HEK293 (cell line): Measurements from ENCODE around the gene TRIM7.

Experiments
- CTCF ChIA-PET: fragments of 350-600 bp; formaldehyde crosslinking; extraction: SDS; loops from one replicate; lab custom pipeline; 2021; ENCODE audit warnings: antibody characterized with exemption; lab: Yijun Ruan, JAX
- POLR2A ChIA-PET: fragments of 300-600 bp; formaldehyde crosslinking; extraction: SDS; loops from one replicate; lab custom pipeline; 2020; ENCODE audit warnings: antibody characterized with exemption, inconsistent platforms; lab: Yijun Ruan, JAX
- H3K27ac ChIP-seq: fragments of 200-500 bp; sonication (Bioruptor generic); 2 replicates; pipeline ENCODE4 v1.5.1; 2014; ENCODE audit warnings: low read depth, low read length, control low read depth, inconsistent platforms; ENCODE audit errors: extremely low read depth
- H3K36me3 ChIP-seq, 2 experiments: fragments of 200-500 bp in 1 of 2; sonication (Bioruptor generic) in 1 of 2; 1 replicate in 1 of 2; 2 replicates in 1 of 2; pipeline ENCODE4 v1.5.1; 2014 to 2017; ENCODE audit warnings: inconsistent platforms in 2 of 2, low read length in 2 of 2; ENCODE audit not compliant: control insufficient read depth in 2 of 2, insufficient read depth in 1 of 2
- H3K4me1 ChIP-seq: fragments of 200-500 bp; sonication (Bioruptor generic); 2 replicates; pipeline ENCODE4 v1.5.1; 2014; ENCODE audit warnings: mild to moderate bottlenecking, low read length, inconsistent platforms; ENCODE audit not compliant: control insufficient read depth, insufficient read depth
- H3K4me3 ChIP-seq: 2 replicates; pipeline ENCODE4 v1.5.1; 2011; ENCODE audit warnings: low read depth, mild to moderate bottlenecking, control low read depth, low read length, moderate library complexity
- H3K9me3 ChIP-seq: fragments of 200-500 bp; sonication (Bioruptor generic); 2 replicates; pipeline ENCODE4 v1.5.1; 2014; ENCODE audit warnings: low read depth, low read length, inconsistent platforms; ENCODE audit not compliant: control insufficient read depth, insufficient read depth
- FEZF1 ChIP-seq: fragments of 450-650 bp; formaldehyde crosslinking; IDR thresholded peaks from 2 replicates; pipeline ENCODE4 v1.5.1; 2016; ENCODE audit warnings: missing biosample characterization, missing genetic modification characterization
- SP2 ChIP-seq: fragments of 450-650 bp; formaldehyde crosslinking; IDR thresholded peaks from 2 replicates; pipeline ENCODE4 v1.5.1; 2016; ENCODE audit warnings: missing biosample characterization, missing genetic modification characterization
- WT1 ChIP-seq: fragments of 450-650 bp; formaldehyde crosslinking; IDR thresholded peaks from 2 replicates; pipeline ENCODE4 v1.5.1; 2016; ENCODE audit warnings: missing biosample characterization, missing genetic modification characterization
- ZBTB6 ChIP-seq: fragments of 450-650 bp; formaldehyde crosslinking; IDR thresholded peaks from 2 replicates; pipeline ENCODE4 v1.5.1; 2017; ENCODE audit warnings: missing biosample characterization, missing genetic modification characterization
- ZNF10 ChIP-seq: fragments of 450-650 bp; formaldehyde crosslinking; IDR thresholded peaks from 2 replicates; pipeline ENCODE4 v1.5.1; 2017; ENCODE audit warnings: missing biosample characterization, missing genetic modification characterization
- ZNF362 ChIP-seq: fragments of 450-650 bp; formaldehyde crosslinking; IDR thresholded peaks from 2 replicates; pipeline ENCODE4 v1.5.1; 2016; ENCODE audit warnings: missing biosample characterization, missing genetic modification characterization
- ZNF394 ChIP-seq: fragments of 450-650 bp; formaldehyde crosslinking; IDR thresholded peaks from 2 replicates; pipeline ENCODE4 v1.5.1; 2016; ENCODE audit warnings: missing biosample characterization, missing genetic modification characterization, mild to moderate bottlenecking, moderate library complexity, borderline replicate concordance
- ZNF521 ChIP-seq: fragments of 450-650 bp; formaldehyde crosslinking; IDR thresholded peaks from 2 replicates; pipeline ENCODE4 v1.5.1; 2017; ENCODE audit warnings: missing biosample characterization, mild to moderate bottlenecking, missing genetic modification characterization
- ZNF596 ChIP-seq: fragments of 450-650 bp; IDR thresholded peaks from 2 replicates; pipeline ENCODE4 v1.5.0; 2018; ENCODE audit warnings: missing biosample characterization, mild to moderate bottlenecking, missing genetic modification characterization, moderate library complexity
- ZNF600 ChIP-seq: fragments of 450-650 bp; formaldehyde crosslinking; IDR thresholded peaks from 2 replicates; pipeline ENCODE4 v1.5.1; 2016; ENCODE audit warnings: missing biosample characterization, missing genetic modification characterization
- ZNF777 ChIP-seq: fragments of 450-650 bp; formaldehyde crosslinking; IDR thresholded peaks from 2 replicates; pipeline ENCODE4 v1.5.1; 2017; ENCODE audit warnings: missing biosample characterization, missing genetic modification characterization, borderline replicate concordance
- ZNF830 ChIP-seq: fragments of 450-650 bp; IDR thresholded peaks from 2 replicates; pipeline ENCODE4 v1.5.0; 2018; ENCODE audit warnings: missing biosample characterization, missing genetic modification characterization, low read depth, mild to moderate bottlenecking, moderate library complexity
- ZNF837 ChIP-seq: fragments of 450-650 bp; formaldehyde crosslinking; IDR thresholded peaks from 2 replicates; pipeline ENCODE4 v1.5.1; 2016; ENCODE audit warnings: missing biosample characterization, missing genetic modification characterization
- ZNF843 ChIP-seq: fragments of 450-650 bp; formaldehyde crosslinking; IDR thresholded peaks from 2 replicates; pipeline ENCODE4 v1.5.1; 2016; ENCODE audit warnings: missing biosample characterization, missing genetic modification characterization
- TF ChIP-seq, protein P1 (sequence below): fragments of 450-650 bp; formaldehyde crosslinking; IDR thresholded peaks from 2 replicates; pipeline ENCODE4 v1.5.1; 2016; ENCODE audit warnings: missing biosample characterization, missing genetic modification characterization
- TF ChIP-seq, protein P2 (sequence below): fragments of 450-650 bp; formaldehyde crosslinking; conservative IDR thresholded peaks from 2 replicates; pipeline ENCODE4 v1.5.1; 2016; ENCODE audit warnings: low read depth, missing biosample characterization, missing genetic modification characterization

The TRIM7 gene

GRCh38 chr5:181186022-181186421, 19.0 kb downstream of the TRIM7 start:
- Histone ChIP-seq H3K9me3 (no peaks in the 10 kb centered on the region), H3K27ac (no peak overlapping the region), H3K4me3 (no peak overlapping the region), H3K4me1 (no peaks in the 10 kb centered on the region), H3K36me3 (no peaks in the 10 kb centered on the region)
- ChIA-PET CTCF (interaction anchor here (1.3 to 1.9 kb wide), 2 partner anchors 18 to 27 kb away, joined by 4 to 18 read pairs; no protein-coding TSS in a partner anchor), POLR2A (interaction anchor here (2.2 kb wide), 1 partner anchor 75 kb away, joined by 19 read pairs; the partner anchor contains the start of gene TRIM52)
- TF ChIP-seq ZNF10 (tag by site-specific recombination), result peak; percentile 98
- no peak for TF ChIP-seq ZNF830 (tag by site-specific recombination)

DNA sequence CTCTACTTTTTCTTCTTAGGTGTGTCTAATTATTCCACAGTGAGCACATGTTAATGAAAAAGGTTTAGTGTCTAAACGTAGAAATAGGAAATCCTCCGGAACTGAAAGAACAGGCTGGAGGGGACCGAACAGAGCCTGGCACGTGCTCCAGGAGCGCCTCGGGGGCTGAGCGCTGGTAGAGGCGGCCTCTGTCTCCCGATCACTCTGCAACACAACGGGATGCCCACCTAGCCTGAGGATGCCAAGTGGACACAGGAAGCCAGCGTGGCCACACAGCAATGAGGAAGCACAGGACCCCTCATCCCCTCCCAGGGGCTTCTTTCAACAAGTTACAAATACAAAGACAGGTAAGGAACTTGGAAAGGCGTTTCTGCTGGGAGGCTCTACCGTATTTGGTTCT, 19.4 kb downstream of the TRIM7 start:
- Histone ChIP-seq H3K4me3 (no peak overlapping the region), H3K36me3 (no peaks in the 10 kb centered on the region), H3K4me1 (no peaks in the 10 kb centered on the region), H3K27ac (no peak overlapping the region), H3K9me3 (no peaks in the 10 kb centered on the region)
- CTCF ChIA-PET, result interaction anchor here (0.7 to 2.3 kb wide), 4 partner anchors 12 to 35 kb away, joined by 3 to 23 read pairs (median 12); no protein-coding TSS in a partner anchor
- TF ChIP-seq ZNF596 (tag by site-specific recombination) (no peak), ZNF843 (no peak), ZNF830 (tag by site-specific recombination) (no peak), ZNF362 (tag by site-specific recombination) (no peak), ZNF837 (tag by site-specific recombination) (no peak), FEZF1 (tag by site-specific recombination) (no peak), SP2 (no peak), WT1 (tag by site-specific recombination) (no peak)
- POLR2A ChIA-PET, result interaction anchor here (1.4 to 2.2 kb wide), 2 partner anchors 58 to 75 kb away, joined by 4 to 19 read pairs; partner anchors contain the start of genes RACK1 and TRIM52

DNA sequence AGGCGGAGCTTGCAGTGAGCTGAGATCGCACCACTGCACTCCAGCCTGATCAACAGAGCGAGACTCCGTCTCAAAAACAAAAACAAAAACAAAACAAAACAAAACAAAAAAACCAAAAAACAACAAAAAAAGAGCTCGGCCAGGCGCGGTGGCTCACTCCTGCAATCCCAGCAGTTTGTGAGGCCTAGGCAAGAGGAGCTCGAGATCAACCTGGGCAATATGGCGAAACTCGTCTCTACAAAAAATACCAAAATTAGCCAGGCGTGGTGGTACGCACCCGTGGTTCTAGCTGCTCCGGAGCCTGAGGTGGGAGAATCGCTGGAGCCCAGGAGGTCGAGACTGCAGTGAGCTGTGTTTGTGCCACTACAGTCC, 20.2 kb downstream of the TRIM7 start:
- no peaks in the 10 kb centered on the region for H3K36me3 ChIP-seq
- H3K9me3 ChIP-seq, result no peaks in the 10 kb centered on the region
- POLR2A ChIA-PET, result interaction anchor here (0.6 to 2.2 kb wide), 9 partner anchors 11 to 324 kb away, joined by 3 to 19 read pairs (median 4); partner anchors contain the start of genes RACK1, TRIM41, TRIM52 and ZFP62
- H3K27ac ChIP-seq, result no peak overlapping the region; the same call in 1 of the 2 replicates
- H3K4me1 ChIP-seq, result no peaks in the 10 kb centered on the region
- CTCF ChIA-PET, result interaction anchor here (0.6 to 2.3 kb wide), 14 partner anchors 8 to 396 kb away, joined by 3 to 23 read pairs (median 4); no protein-coding TSS in a partner anchor
- TF ChIP-seq, protein P1, sequence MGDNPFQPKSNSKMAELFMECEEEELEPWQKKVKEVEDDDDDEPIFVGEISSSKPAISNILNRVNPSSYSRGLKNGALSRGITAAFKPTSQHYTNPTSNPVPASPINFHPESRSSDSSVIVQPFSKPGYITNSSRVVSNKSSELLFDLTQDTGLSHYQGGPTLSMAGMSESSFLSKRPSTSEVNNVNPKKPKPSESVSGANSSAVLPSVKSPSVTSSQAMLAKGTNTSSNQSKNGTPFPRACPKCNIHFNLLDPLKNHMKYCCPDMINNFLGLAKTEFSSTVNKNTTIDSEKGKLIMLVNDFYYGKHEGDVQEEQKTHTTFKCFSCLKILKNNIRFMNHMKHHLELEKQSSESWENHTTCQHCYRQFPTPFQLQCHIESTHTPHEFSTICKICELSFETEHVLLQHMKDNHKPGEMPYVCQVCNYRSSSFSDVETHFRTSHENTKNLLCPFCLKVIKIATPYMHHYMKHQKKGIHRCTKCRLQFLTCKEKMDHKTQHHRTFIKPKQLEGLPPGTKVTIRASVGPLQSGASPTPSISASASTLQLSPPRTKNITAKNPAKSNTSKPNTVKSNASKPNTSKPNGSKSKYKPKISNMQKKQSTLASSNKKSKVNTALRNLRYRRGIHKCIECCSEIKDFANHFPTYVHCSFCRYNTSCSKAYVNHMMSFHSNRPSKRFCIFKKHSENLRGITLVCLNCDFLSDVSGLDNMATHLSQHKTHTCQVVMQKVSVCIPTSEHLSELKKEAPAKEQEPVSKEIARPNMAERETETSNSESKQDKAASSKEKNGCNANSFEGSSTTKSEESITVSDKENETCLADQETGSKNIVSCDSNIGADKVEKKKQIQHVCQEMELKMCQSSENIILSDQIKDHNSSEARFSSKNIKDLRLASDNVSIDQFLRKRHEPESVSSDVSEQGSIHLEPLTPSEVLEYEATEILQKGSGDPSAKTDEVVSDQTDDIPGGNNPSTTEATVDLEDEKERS (tag by site-specific recombination), result no peak
- TF ChIP-seq ZNF521 (tag by site-specific recombination) (no peak), ZNF600 (tag by site-specific recombination) (peak; percentile 72), ZBTB6 (tag by site-specific recombination) (peak; percentile 71; the same call in 1 of the 2 replicates), ZNF777 (tag by site-specific recombination) (no peak), ZNF394 (tag by site-specific recombination) (no peak)
- TF ChIP-seq, protein P2, sequence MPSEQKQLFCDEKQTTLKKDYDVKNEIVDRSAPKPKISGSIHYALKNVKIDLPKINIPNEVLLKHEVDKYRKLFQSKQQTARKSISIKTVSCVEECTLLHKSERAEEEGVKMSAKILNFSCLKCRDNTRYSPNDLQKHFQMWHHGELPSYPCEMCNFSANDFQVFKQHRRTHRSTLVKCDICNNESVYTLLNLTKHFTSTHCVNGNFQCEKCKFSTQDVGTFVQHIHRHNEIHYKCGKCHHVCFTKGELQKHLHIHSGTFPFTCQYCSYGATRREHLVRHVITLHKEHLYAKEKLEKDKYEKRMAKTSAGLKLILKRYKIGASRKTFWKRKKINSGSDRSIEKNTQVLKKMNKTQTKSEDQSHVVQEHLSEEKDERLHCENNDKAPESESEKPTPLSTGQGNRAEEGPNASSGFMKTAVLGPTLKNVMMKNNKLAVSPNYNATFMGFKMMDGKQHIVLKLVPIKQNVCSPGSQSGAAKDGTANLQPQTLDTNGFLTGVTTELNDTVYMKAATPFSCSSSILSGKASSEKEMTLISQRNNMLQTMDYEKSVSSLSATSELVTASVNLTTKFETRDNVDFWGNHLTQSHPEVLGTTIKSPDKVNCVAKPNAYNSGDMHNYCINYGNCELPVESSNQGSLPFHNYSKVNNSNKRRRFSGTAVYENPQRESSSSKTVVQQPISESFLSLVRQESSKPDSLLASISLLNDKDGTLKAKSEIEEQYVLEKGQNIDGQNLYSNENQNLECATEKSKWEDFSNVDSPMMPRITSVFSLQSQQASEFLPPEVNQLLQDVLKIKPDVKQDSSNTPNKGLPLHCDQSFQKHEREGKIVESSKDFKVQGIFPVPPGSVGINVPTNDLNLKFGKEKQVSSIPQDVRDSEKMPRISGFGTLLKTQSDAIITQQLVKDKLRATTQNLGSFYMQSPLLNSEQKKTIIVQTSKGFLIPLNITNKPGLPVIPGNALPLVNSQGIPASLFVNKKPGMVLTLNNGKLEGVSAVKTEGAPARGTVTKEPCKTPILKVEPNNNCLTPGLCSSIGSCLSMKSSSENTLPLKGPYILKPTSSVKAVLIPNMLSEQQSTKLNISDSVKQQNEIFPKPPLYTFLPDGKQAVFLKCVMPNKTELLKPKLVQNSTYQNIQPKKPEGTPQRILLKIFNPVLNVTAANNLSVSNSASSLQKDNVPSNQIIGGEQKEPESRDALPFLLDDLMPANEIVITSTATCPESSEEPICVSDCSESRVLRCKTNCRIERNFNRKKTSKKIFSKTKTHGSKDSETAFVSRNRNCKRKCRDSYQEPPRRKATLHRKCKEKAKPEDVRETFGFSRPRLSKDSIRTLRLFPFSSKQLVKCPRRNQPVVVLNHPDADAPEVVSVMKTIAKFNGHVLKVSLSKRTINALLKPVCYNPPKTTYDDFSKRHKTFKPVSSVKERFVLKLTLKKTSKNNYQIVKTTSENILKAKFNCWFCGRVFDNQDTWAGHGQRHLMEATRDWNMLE (tag by site-specific recombination), result no peak
- no peak overlapping the region for H3K4me3 ChIP-seq
